Astrocyte of the hippocampus (primary cell): ENCODE data around the gene CHN2.

Experiments used
- DNase-seq: peaks from one replicate; pipeline ENCODE4 v3.0.0; 2011; ENCODE audit warnings: low read depth, low spot score

The CHN2 gene

GRCh38 chr7:29360633-29361625 is 166.4 kb downstream of the CHN2 start:
- DNase-seq, result peak; percentile 58

GRCh38 chr7:29362380-29362779 is 167.8 kb downstream of the CHN2 start:
- DNase-seq, result no peak

- DNase-seq, result no peak
Measured at GRCh38 chr7:29363636-29364425, 169.3 kb downstream of the CHN2 start.

- no peak for DNase-seq
Measured at GRCh38 chr7:29364661-29365060, 170.1 kb downstream of the CHN2 start.

- no peak for DNase-seq
Measured at GRCh38 chr7:29365423-29365822, 170.8 kb downstream of the CHN2 start.

- no peak for DNase-seq
Measured at GRCh38 chr7:29367784-29368183, 173.2 kb downstream of the CHN2 start.

- DNase-seq, result peak; percentile 30
Measured at GRCh38 chr7:29369909-29370488, 175.4 kb downstream of the CHN2 start.

GRCh38 chr7:29370531-29371314 is 176.1 kb downstream of the CHN2 start:
- DNase-seq, result peak; percentile 72

GRCh38 chr7:29371472-29371871 is 176.9 kb downstream of the CHN2 start:
- DNase-seq, result no peak

- DNase-seq, result no peak
Measured at GRCh38 chr7:29372351-29373090, 177.9 kb downstream of the CHN2 start.

GRCh38 chr7:29375641-29376562 is 181.3 kb downstream of the CHN2 start:
- DNase-seq, result no peak

GRCh38 chr7:29377718-29378117 is 183.1 kb downstream of the CHN2 start:
- no peak for DNase-seq

GRCh38 chr7:29379551-29379950 is 185.0 kb downstream of the CHN2 start:
- no peak for DNase-seq

- DNase-seq, result no peak
Measured at GRCh38 chr7:29381206-29382094, 186.9 kb downstream of the CHN2 start.

- no peak for DNase-seq
Measured at GRCh38 chr7:29384277-29384676, 189.7 kb downstream of the CHN2 start.

- DNase-seq, result no peak
Measured at GRCh38 chr7:29385214-29385814, 190.7 kb downstream of the CHN2 start.

GRCh38 chr7:29386196-29386765 is 191.7 kb downstream of the CHN2 start:
- DNase-seq, result no peak

- DNase-seq, result no peak
Measured at GRCh38 chr7:29391262-29391661, 196.7 kb downstream of the CHN2 start.
